HCT116 (cell line): ENCODE data around the gene KCNJ14. TPM values are rescaled to one million over a fixed set of nuclear protein-coding genes. Genes with fewer than 3 reads are reported as not detected.

Experiments
- ATAC-seq: fragments of 200-7000 bp; cut with Tn5 transposase; 2 replicates; pipeline ENCODE4 v1.9.1; 2020; ENCODE audit warnings: mild to moderate bottlenecking, moderate library complexity
- BruUV-seq: library from RNA; stranded (reverse); fragments of 400-500 nt; replicated peaks from 2 replicates; lab custom pipeline; 2021; lab: Mats Ljungman, UMichigan
- CTCF ChIA-PET: fragments of 300-600 bp; sonication (Branson Sonifier 250); formaldehyde crosslinking; loops from one replicate; lab custom pipeline; 2021; ENCODE audit warnings: antibody characterized with exemption; lab: Charles Lee
- POLR2A ChIA-PET: fragments of 300-600, 350-600 bp; sonication (Branson Sonifier 250); formaldehyde crosslinking; loops from one replicate; lab custom pipeline; 2021; ENCODE audit warnings: antibody characterized with exemption; lab: Charles Lee
- RAD21 ChIA-PET, 2 experiments: fragments of 300-600 bp; sonication (Branson Sonifier 250); formaldehyde crosslinking; loops; one replicate each; lab custom pipeline; 2023; ENCODE audit warnings: low total read pairs in 2 of 2; ENCODE audit not compliant: uncharacterized antibody in 2 of 2, unreplicated experiment in 2 of 2, low non-redundant PET in 1 of 2; lab: Charles Lee
- DNase-seq: peaks from one replicate; pipeline ENCODE4 v3.0.0-alpha.2; 2010; ENCODE audit warnings: low read depth, low spot score
- H2AFZ ChIP-seq: fragments of 200-600 bp; shearing (Covaris generic), sonication (generic); 2 replicates; pipeline ENCODE4 v1.6.1; 2017; ENCODE audit warnings: low read depth, mixed run types, mixed read lengths, antibody characterized with exemption, low read length; ENCODE audit not compliant: poor library complexity, severe bottlenecking
- H3K27ac ChIP-seq: 2 replicates; pipeline ENCODE4 v1.5.1; 2012; ENCODE audit warnings: low read depth, low read length
- H3K27me3 ChIP-seq: fragments of 200-600 bp; sonication (generic); 2 replicates; pipeline ENCODE4 v1.6.1; 2016; ENCODE audit warnings: mixed run types, low read length, mixed read lengths; ENCODE audit not compliant: insufficient read depth
- H3K36me3 ChIP-seq, 2 experiments: fragments of 200-500 bp in 1 of 2; fragments of 200-600 bp in 1 of 2; sonication (Bioruptor generic) in 1 of 2; sonication (generic) in 1 of 2; 2 replicates each; pipeline versions ENCODE4 v1.5.1 to v1.6.1; 2014 to 2016; ENCODE audit warnings: low read length in 2 of 2, inconsistent platforms in 1 of 2, mixed read lengths in 1 of 2, mixed run types in 1 of 2; ENCODE audit not compliant: insufficient read depth in 2 of 2, control insufficient read depth in 1 of 2
- H3K4me1 ChIP-seq, 2 experiments: fragments of 200-600 bp in 1 of 2; sonication (generic) in 1 of 2; 2 replicates each; pipeline versions ENCODE4 v1.5.1 to v1.6.1; 2012 to 2017; ENCODE audit warnings: low read length in 2 of 2, inconsistent platforms in 1 of 2, mild to moderate bottlenecking in 1 of 2, mixed read lengths in 1 of 2, mixed run types in 1 of 2, moderate library complexity in 1 of 2; ENCODE audit not compliant: insufficient read depth in 2 of 2, control insufficient read depth in 1 of 2
- H3K4me2 ChIP-seq: fragments of 200-600 bp; sonication (generic); 2 replicates; pipeline ENCODE4 v1.6.1; 2017; ENCODE audit warnings: mixed run types, low read length, mixed read lengths
- H3K4me3 ChIP-seq, 2 experiments: fragments of 200-600 bp in 1 of 2; sonication (generic) in 1 of 2; replicated peaks in 1 of 2; 2 replicates each; pipeline ENCODE4 v1.5.1; 2011 to 2016; ENCODE audit warnings: low read length in 2 of 2, control low read depth in 1 of 2, low read depth in 1 of 2, mild to moderate bottlenecking in 1 of 2, mixed read lengths in 1 of 2, mixed run types in 1 of 2
- H3K79me2 ChIP-seq: fragments of 200-600 bp; sonication (generic); 2 replicates; pipeline ENCODE4 v1.6.1; 2017; ENCODE audit warnings: mild to moderate bottlenecking, mixed run types, low read length, moderate library complexity, mixed read lengths; ENCODE audit not compliant: insufficient read depth
- H3K9ac ChIP-seq: fragments of 200-600 bp; sonication (generic); 2 replicates; pipeline ENCODE4 v1.6.1; 2016; ENCODE audit warnings: low read length, mixed read lengths
- H3K9me2 ChIP-seq: fragments of 200-600 bp; sonication (generic), shearing (Covaris generic); 2 replicates; pipeline ENCODE4 v1.6.1; 2017; ENCODE audit warnings: mixed run types, mild to moderate bottlenecking, moderate library complexity; ENCODE audit not compliant: insufficient read depth
- H3K9me3 ChIP-seq, 2 experiments: fragments of 200-500 bp in 1 of 2; fragments of 200-600 bp in 1 of 2; sonication (Bioruptor generic) in 1 of 2; sonication (generic) in 1 of 2; 2 replicates each; pipeline ENCODE4 v1.6.1; 2014 to 2017; ENCODE audit warnings: low read length in 2 of 2, mixed read lengths in 2 of 2, inconsistent platforms in 1 of 2, low read depth in 1 of 2, mild to moderate bottlenecking in 1 of 2, mixed run types in 1 of 2, moderate library complexity in 1 of 2; ENCODE audit not compliant: control insufficient read depth in 1 of 2, insufficient read depth in 1 of 2
- H4K20me1 ChIP-seq: fragments of 200-600 bp; sonication (generic), shearing (Covaris generic); 2 replicates; pipeline ENCODE4 v1.6.1; 2017; ENCODE audit warnings: mixed run types, mild to moderate bottlenecking, moderate library complexity; ENCODE audit not compliant: insufficient read depth
- CBX3 ChIP-seq: IDR thresholded peaks from 2 replicates; pipeline ENCODE4 v1.6.1; 2012; ENCODE audit warnings: low read depth
- CEBPB ChIP-seq: IDR thresholded peaks from 2 replicates; pipeline ENCODE4 v1.6.1; 2012; ENCODE audit warnings: low read depth
- ELF1 ChIP-seq: IDR thresholded peaks from 2 replicates; pipeline ENCODE4 v1.6.1; 2012; ENCODE audit warnings: low read depth, borderline replicate concordance
- EZH2 ChIP-seq: fragments of 200-600 bp; sonication (generic); IDR thresholded peaks from 2 replicates; pipeline ENCODE4 v1.6.1; 2017; ENCODE audit warnings: antibody characterized with exemption, mixed run types
- EZH2phosphoT487 ChIP-seq: fragments of 200-600 bp; IDR thresholded peaks from 2 replicates; pipeline ENCODE4 v1.6.1; 2018; ENCODE audit warnings: antibody characterized with exemption, borderline replicate concordance
- FOSL1 ChIP-seq: IDR thresholded peaks from 2 replicates; pipeline ENCODE4 v1.6.1; 2012; ENCODE audit warnings: low read depth
- JUND ChIP-seq: IDR thresholded peaks from 2 replicates; pipeline ENCODE4 v1.6.1; 2012
- POLR2A ChIP-seq: IDR thresholded peaks from 2 replicates; pipeline ENCODE4 v1.7.0; 2011; ENCODE audit warnings: borderline replicate concordance; ENCODE audit not compliant: insufficient read depth, insufficient read length; ENCODE audit errors: extremely low read depth
- POLR2AphosphoS5 ChIP-seq: IDR thresholded peaks from 2 replicates; pipeline ENCODE4 v1.6.1; 2011; ENCODE audit warnings: mild to moderate bottlenecking, low read depth, low read length, moderate library complexity
- RAD21 ChIP-seq: IDR thresholded peaks from 2 replicates; pipeline ENCODE4 v1.6.1; 2012; ENCODE audit warnings: low read depth, mild to moderate bottlenecking
- SP1 ChIP-seq: IDR thresholded peaks from 2 replicates; pipeline ENCODE4 v1.6.1; 2012; ENCODE audit warnings: low read depth
- SRF ChIP-seq: IDR thresholded peaks from 2 replicates; pipeline ENCODE4 v1.6.1; 2012; ENCODE audit warnings: low read depth
- TCF7L2 ChIP-seq: IDR thresholded peaks from 2 replicates; pipeline ENCODE4 v1.7.0; 2011; ENCODE audit warnings: borderline replicate concordance, inconsistent platforms; ENCODE audit not compliant: insufficient read depth, insufficient read length; ENCODE audit errors: extremely low read depth
- YY1 ChIP-seq: IDR thresholded peaks from 2 replicates; pipeline ENCODE4 v1.6.1; 2011; ENCODE audit warnings: low read length, low read depth, moderate library complexity, mild to moderate bottlenecking; ENCODE audit not compliant: insufficient replicate concordance; ENCODE audit errors: extremely low read depth
- ZFX ChIP-seq: fragments of 450-650 bp; IDR thresholded peaks from 2 replicates; pipeline ENCODE4 v1.6.1; 2017
- ZNF274 ChIP-seq: fragments of 200-500 bp; sonication (Bioruptor generic); IDR thresholded peaks from 2 replicates; pipeline ENCODE4 v1.6.1; 2014; ENCODE audit warnings: mild to moderate bottlenecking, low read depth, low read length, inconsistent platforms
- intact Hi-C: fragments of 100-400 bp; cut with micrococcal nuclease; formaldehyde crosslinking; loops from 2 replicates; pipeline ENCODE4 v1.10.0; 2022
- total RNA-seq: library from RNA; stranded (reverse); gene quantifications from one replicate; pipeline ENCODE4 v1.2.1, GENCODE V29; 2021; ENCODE audit not compliant: unreplicated experiment
- TF ChIP-seq, protein P1 (sequence below), 3 experiments: fragments of 200-600 bp in 1 of 3; sonication (generic) in 1 of 3; IDR thresholded peaks in 2 of 3; conservative IDR thresholded peaks in 1 of 3; 2 replicates each; pipeline ENCODE4 v1.5.1; 2012 to 2017; ENCODE audit warnings: low read depth in 2 of 3, low read length in 2 of 3, antibody characterized with exemption in 1 of 3, borderline replicate concordance in 1 of 3, control low read depth in 1 of 3, mild to moderate bottlenecking in 1 of 3, mixed read lengths in 1 of 3, mixed run types in 1 of 3, moderate library complexity in 1 of 3; ENCODE audit not compliant: insufficient read depth in 1 of 3

Gene KCNJ14
- total RNA-seq, 1 experiment from 2014 or later: 2.5 TPM

DNA sequence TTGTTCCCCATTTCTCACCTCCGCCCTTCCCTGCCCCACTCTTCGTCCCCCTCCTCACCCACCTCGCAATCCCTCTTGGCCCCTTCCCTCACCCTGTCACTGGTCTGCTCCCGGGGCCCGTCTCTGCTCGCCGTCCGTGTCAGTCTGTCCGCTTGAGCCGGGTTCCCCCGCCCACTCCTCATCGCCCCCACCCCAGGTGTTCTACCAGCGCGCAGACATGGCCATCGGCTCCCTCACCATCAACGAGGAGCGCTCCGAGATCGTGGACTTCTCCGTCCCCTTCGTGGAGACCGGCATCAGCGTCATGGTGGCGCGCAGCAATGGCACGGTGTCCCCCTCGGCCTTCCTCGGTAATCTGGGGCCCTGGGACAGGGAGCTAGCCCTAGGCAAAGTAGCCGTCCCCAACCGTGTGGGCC, 39.6 kb upstream of the KCNJ14 start:
- Histone ChIP-seq H3K79me2 (peaks cover 5% of the 10 kb centered on the region), H3K9me2 (no peaks in the 10 kb centered on the region), H3K27me3 (no peaks in the 10 kb centered on the region), H3K4me1 (peaks cover 10 to 30% of the 10 kb centered on the region in 2 experiments), H3K4me3 (no peak overlapping the region), H3K9me3 (no peaks in the 10 kb centered on the region), H3K36me3 (peaks cover 12 to 18% of the 10 kb centered on the region in 2 experiments), H2AFZ (no peak overlapping the region), H4K20me1 (no peaks in the 10 kb centered on the region), H3K9ac (no peak overlapping the region), H3K27ac (no peak overlapping the region), H3K4me2 (no peak overlapping the region)
- TF ChIP-seq SRF (no peak), SP1 (no peak), JUND (no peak), POLR2AphosphoS5 (no peak), RAD21 (no peak)
- DNase-seq (no peak), ATAC-seq (no peak)
- ChIA-PET RAD21 (no interaction called here), POLR2A (no interaction called here), CTCF (no interaction called here)
- no TSS peak for BruUV-seq
- intact Hi-C loops: loop anchor here (2.0 kb wide), 1 partner anchor 15 kb away; no protein-coding TSS in a partner anchor

DNA sequence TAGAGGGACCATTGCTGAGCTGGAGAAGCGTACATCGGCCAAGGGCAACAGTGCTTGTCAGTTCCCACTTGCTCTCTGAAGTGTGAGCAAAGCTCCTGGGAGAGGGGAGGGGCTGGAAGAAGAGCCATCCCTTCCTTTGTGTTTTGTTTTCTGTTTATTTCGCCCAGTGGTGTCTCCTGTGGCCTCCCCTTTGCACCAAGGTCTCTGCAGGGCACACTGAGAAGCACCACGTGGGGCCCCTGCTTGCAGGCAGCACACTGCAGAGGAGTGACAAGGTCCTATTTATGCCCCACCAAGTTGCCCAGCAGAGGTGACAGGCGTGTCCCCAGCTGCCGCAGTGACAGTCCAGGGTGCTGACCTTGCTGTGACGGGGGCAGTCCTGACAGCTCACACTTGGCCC, 38.0 kb upstream of the KCNJ14 start:
- no peaks in the 10 kb centered on the region for H4K20me1 ChIP-seq
- no peak overlapping the region for H3K4me2 ChIP-seq

More for the DNA sequence above, 38.0 kb upstream of the KCNJ14 start:
- Histone ChIP-seq H3K9me2 (no peaks in the 10 kb centered on the region), H3K9me3 (no peaks in the 10 kb centered on the region), H3K4me3 (no peak overlapping the region), H3K9ac (no peak overlapping the region), H3K4me1 (peaks cover 10 to 30% of the 10 kb centered on the region in 2 experiments), H3K27ac (no peak overlapping the region), H2AFZ (no peak overlapping the region), H3K79me2 (no peaks in the 10 kb centered on the region), H3K27me3 (no peaks in the 10 kb centered on the region), H3K36me3 (peaks cover 18 to 20% of the 10 kb centered on the region in 2 experiments)
- ChIA-PET RAD21 (no interaction called here), POLR2A (no interaction called here), CTCF (no interaction called here)
- DNase-seq: no peak
- no peak for ATAC-seq
- intact Hi-C loops: no loop called here
- BruUV-seq: no TSS peak
- TF ChIP-seq ZNF274 (no peak), ELF1 (no peak), YY1 (no peak), EZH2phosphoT487 (no peak), CEBPB (no peak), POLR2AphosphoS5 (no peak), ZFX (no peak), JUND (no peak), SRF (no peak), CBX3 (no peak), POLR2A (no peak), TCF7L2 (no peak), EZH2 (no peak), FOSL1 (no peak)
- TF ChIP-seq, protein P1, sequence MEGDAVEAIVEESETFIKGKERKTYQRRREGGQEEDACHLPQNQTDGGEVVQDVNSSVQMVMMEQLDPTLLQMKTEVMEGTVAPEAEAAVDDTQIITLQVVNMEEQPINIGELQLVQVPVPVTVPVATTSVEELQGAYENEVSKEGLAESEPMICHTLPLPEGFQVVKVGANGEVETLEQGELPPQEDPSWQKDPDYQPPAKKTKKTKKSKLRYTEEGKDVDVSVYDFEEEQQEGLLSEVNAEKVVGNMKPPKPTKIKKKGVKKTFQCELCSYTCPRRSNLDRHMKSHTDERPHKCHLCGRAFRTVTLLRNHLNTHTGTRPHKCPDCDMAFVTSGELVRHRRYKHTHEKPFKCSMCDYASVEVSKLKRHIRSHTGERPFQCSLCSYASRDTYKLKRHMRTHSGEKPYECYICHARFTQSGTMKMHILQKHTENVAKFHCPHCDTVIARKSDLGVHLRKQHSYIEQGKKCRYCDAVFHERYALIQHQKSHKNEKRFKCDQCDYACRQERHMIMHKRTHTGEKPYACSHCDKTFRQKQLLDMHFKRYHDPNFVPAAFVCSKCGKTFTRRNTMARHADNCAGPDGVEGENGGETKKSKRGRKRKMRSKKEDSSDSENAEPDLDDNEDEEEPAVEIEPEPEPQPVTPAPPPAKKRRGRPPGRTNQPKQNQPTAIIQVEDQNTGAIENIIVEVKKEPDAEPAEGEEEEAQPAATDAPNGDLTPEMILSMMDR (IDR thresholded peaks at IDR 0.05 in 2 of 3, conservative IDR thresholded peaks at IDR 0.05 in 1 of 3; ENCODE audit: borderline replicate concordance in 1 of 3, insufficient read depth in 1 of 3, low read depth in 2 of 3, low read length in 2 of 3): no peak
